Activated T-helper 2 cell treated with anti-CD3 and anti-CD28 coated beads, Interferon-gamma antibody, Interleukin-2, Interleukin-4, amounts not matched to agents 10 μg/mL and 5 μg/mL and 100 μg/mL, durations not matched to agents 14 hours and 24 hours and 36 hours (primary cell): ENCODE data around the gene RANBP3L. TPM values are rescaled to one million over a fixed set of nuclear protein-coding genes. Genes with fewer than 3 reads are reported as not detected.
"Not testable (repeated sequence)": the region's sequence is repeated elsewhere in the genome, so short reads cannot be mapped to it uniquely, and the experiment has no call there.

ENCODE experiments used
- DNase-seq: peaks from one replicate; pipeline ENCODE4 v3.0.0; 2021; ENCODE audit warnings: low spot score
- H3K27ac Mint-ChIP-seq: one replicate; pipeline ENCODE4 v1.8.0; 2021; ENCODE audit warnings: mixed read lengths
- H3K27me3 Mint-ChIP-seq: one replicate; pipeline ENCODE4 v1.8.0; 2021; ENCODE audit warnings: low read depth, mixed read lengths
- H3K36me3 Mint-ChIP-seq: one replicate; pipeline ENCODE4 v1.8.0; 2021; ENCODE audit warnings: low read depth, mixed read lengths
- H3K4me1 Mint-ChIP-seq: one replicate; pipeline ENCODE4 v1.8.0; 2021; ENCODE audit warnings: low read depth, mixed read lengths
- H3K4me3 Mint-ChIP-seq: one replicate; pipeline ENCODE4 v1.8.0; 2021; ENCODE audit warnings: low read depth, mild to moderate bottlenecking, moderate library complexity, mixed read lengths
- H3K9me3 Mint-ChIP-seq: one replicate; pipeline ENCODE4 v1.8.0; 2021; ENCODE audit warnings: mixed read lengths
- intact Hi-C: fragments of 100-400 bp; cut with micrococcal nuclease; formaldehyde crosslinking; loops from one replicate; pipeline ENCODE4 v1.15.1; 2023
- total RNA-seq: library from RNA; stranded (reverse); gene quantifications from 2 replicates; pipeline ENCODE4 v1.2.3, GENCODE V29; 2022

RANBP3L gene
- total RNA-seq, 1 donor from 2014 or later: not detected

DNA sequence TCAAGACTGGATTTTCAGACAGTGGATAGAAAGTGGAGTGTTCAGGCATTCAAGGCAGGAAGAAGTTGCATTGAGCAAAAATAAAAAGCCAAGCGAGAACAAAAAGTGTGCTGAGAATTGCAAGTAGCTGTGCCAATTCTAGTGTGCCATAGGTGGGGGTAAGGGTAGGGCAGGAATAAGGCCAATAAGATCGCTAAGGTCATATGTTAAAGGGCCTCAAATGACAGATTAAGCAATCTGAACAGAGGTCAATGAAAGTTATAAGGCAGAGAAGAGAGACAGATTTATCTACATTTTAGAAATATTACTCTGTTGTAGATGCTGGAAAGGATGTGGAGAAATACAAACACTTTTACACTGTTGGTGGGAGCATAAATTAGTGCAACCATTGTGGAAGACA, 96.4 kb downstream of the RANBP3L start:
- Mint-ChIP-seq H3K27me3 (no peaks in the 10 kb centered on the region), H3K4me1 (no peaks in the 10 kb centered on the region), H3K9me3 (no peaks in the 10 kb centered on the region), H3K4me3 (no peak overlapping the region), H3K27ac (no peak overlapping the region), H3K36me3 (peaks cover 16% of the 10 kb centered on the region)
- intact Hi-C loops: no loop called here
- no peak for DNase-seq

DNA sequence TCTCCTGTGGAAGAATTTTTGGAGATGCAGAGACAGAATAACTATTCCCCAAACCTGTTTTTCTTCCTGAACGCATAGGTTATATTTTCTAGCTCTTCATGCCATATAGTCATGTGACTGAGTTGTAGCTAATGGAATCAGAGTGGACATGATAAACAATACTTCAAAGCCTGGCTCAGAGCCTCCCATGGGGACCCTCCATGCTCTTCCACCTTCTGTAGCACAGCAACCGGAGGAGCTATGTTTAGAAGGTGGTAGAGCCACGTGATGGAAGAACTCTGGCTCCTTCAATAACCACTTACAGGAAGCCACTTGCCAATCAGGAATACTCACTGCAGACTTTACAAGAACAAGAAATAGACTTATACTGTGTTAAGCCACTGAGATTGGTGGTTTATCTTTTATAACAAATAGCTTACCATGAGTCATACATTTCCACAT, 99.2 kb downstream of the RANBP3L start:
- intact Hi-C loops: no loop called here
- no peaks in the 10 kb centered on the region for H3K27me3 Mint-ChIP-seq
- no peaks in the 10 kb centered on the region for H3K4me1 Mint-ChIP-seq
- no peak overlapping the region for H3K27ac Mint-ChIP-seq
- H3K9me3 Mint-ChIP-seq: no peaks in the 10 kb centered on the region
- no peak for DNase-seq
- peaks cover 18% of the 10 kb centered on the region for H3K36me3 Mint-ChIP-seq
- no peak overlapping the region for H3K4me3 Mint-ChIP-seq

DNA sequence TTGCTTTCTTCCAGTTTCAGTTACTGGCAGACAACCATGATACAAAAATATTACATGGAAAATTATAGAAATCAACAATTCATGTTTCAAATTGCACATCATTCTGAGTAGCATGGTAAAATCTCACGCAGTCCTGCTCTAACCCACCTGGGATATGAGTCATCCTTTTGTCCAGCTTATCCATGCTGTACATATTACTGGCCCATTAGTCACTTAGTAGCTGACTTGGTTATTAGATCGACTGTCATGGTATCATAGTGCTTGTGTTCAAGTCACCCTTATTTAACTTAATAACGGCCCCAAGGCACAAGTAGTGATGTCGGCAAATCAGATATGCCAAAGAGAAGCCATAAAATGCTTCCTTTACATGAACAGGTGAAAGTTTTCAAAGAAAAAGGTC, 101.2 kb downstream of the RANBP3L start:
- H3K9me3 Mint-ChIP-seq: no peaks in the 10 kb centered on the region

DNA sequence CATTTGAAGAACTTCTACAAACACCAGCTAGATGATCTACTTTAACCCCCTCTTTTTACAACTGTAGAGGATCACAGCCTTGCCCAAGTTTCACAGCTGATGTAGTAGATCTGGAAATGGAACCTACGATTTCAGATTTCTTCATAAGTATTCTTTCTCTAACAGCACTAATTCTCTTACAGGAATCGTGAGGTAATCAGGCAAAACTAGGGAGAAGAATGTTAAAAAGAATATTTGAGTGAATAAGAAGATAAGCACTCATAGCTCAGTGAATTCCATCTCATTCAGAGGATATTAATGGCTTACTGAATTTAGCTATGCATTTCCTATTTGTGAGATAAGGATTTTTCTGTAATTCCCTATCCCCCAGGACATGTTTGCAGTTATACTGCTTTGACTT, 102.1 kb downstream of the RANBP3L start:
- no peak for DNase-seq
- no peaks in the 10 kb centered on the region for H3K4me1 Mint-ChIP-seq
- no peaks in the 10 kb centered on the region for H3K27me3 Mint-ChIP-seq
- H3K4me3 Mint-ChIP-seq: no peak overlapping the region
- H3K27ac Mint-ChIP-seq: no peak overlapping the region
- intact Hi-C loops: no loop called here
- peaks cover 16% of the 10 kb centered on the region for H3K36me3 Mint-ChIP-seq
- no peaks in the 10 kb centered on the region for H3K9me3 Mint-ChIP-seq

More for the DNA sequence above, 101.2 kb downstream of the RANBP3L start:
- intact Hi-C loops: no loop called here
- Mint-ChIP-seq H3K36me3 (peaks cover 15% of the 10 kb centered on the region), H3K27me3 (no peaks in the 10 kb centered on the region), H3K4me1 (no peaks in the 10 kb centered on the region), H3K4me3 (no peak overlapping the region), H3K27ac (no peak overlapping the region)
- no peak for DNase-seq

DNA sequence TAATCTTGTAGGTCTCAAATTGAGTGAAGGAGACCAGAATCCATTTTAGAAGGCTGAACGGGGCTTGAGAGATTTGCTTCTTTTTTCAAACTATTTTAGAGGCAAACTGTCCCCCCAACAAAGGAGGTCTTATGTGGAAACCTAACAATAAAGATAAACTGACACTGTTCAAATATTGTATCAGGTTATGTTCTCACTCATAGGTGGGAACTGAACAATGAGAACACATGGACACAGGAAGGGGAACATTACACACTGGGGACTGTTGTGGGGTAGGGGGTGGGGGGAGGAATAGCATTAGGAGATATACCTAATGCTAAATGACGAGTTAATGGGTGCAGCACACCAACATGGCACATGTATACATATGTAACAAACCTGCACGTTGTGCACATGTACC, 102.9 kb downstream of the RANBP3L start:
- H3K27me3 Mint-ChIP-seq, DNase-seq, H3K27ac Mint-ChIP-seq, H3K9me3 Mint-ChIP-seq, H3K4me1 Mint-ChIP-seq, intact Hi-C loops, H3K4me3 Mint-ChIP-seq: not testable (repeated sequence)
- peaks cover 16% of the 10 kb centered on the region for H3K36me3 Mint-ChIP-seq

Other genes starting within 250 kb of the RANBP3L start
- not detected in 2 replicates for gene UGT3A2, start 235.0 kb downstream of the RANBP3L start, total RNA-seq
- 9.3 and 11.6 TPM in 2 replicates for gene LMBRD2, start 150.0 kb downstream of the RANBP3L start, total RNA-seq
- 56.6 and 58.9 TPM in 2 replicates for gene SKP2, start 149.8 kb downstream of the RANBP3L start, total RNA-seq
- gene NADK2, start 60.0 kb downstream of the RANBP3L start, total RNA-seq: 17.8 and 19.4 TPM in 2 replicates